HepG2 (cell line): ENCODE data around the gene CCL17. TPM values are rescaled to one million over a fixed set of nuclear protein-coding genes. Genes with fewer than 3 reads are reported as not detected.

ENCODE experiments used
- ARNT2 ChIP-seq: sonication (generic); formaldehyde crosslinking; IDR thresholded peaks from 2 replicates; pipeline ENCODE4 v1.8.0; 2022; ENCODE audit warnings: mild to moderate bottlenecking, low read depth, missing genetic modification reagents, moderate library complexity
- BRF2 ChIP-seq: sonication (generic); formaldehyde crosslinking; IDR thresholded peaks from 2 replicates; pipeline ENCODE4 v1.8.1; 2022; ENCODE audit warnings: mild to moderate bottlenecking, missing genetic modification reagents
- HDAC1 ChIP-seq: sonication (generic); formaldehyde crosslinking; IDR thresholded peaks from 2 replicates; pipeline ENCODE4 v1.5.1; 2020; ENCODE audit warnings: mild to moderate bottlenecking, missing genetic modification reagents
- MATR3 ChIP-seq: sonication (generic); formaldehyde crosslinking; IDR thresholded peaks from 2 replicates; pipeline ENCODE4 v1.4.0; 2020; ENCODE audit warnings: missing genetic modification reagents
- PAXIP1 ChIP-seq: sonication (generic); formaldehyde crosslinking; conservative IDR thresholded peaks from 2 replicates; pipeline ENCODE4 v1.4.0; 2020; ENCODE audit warnings: mild to moderate bottlenecking, missing genetic modification reagents, moderate library complexity
- PHF20 ChIP-seq: sonication (generic); formaldehyde crosslinking; IDR thresholded peaks from 2 replicates; pipeline ENCODE4 v1.5.0; 2020; ENCODE audit warnings: mild to moderate bottlenecking, missing genetic modification reagents
- PHF8 ChIP-seq: sonication (generic); formaldehyde crosslinking; IDR thresholded peaks from 2 replicates; pipeline ENCODE4 v1.5.0; 2020; ENCODE audit warnings: missing genetic modification reagents
- THAP11 ChIP-seq: IDR thresholded peaks from 2 replicates; pipeline ENCODE4 v1.6.1; 2016; ENCODE audit warnings: missing biosample characterization, missing genetic modification reagents
- ZHX2 ChIP-seq, 2 experiments: sonication (generic) in 1 of 2; formaldehyde crosslinking in 1 of 2; IDR thresholded peaks; 2 replicates each; pipeline versions ENCODE4 v1.6.1 to v1.9.0; 2014 to 2022; ENCODE audit warnings: antibody characterized with exemption in 1 of 2, borderline replicate concordance in 1 of 2, inconsistent platforms in 1 of 2, low read depth in 1 of 2, missing genetic modification reagents in 1 of 2
- ZNF275 ChIP-seq: sonication (generic); formaldehyde crosslinking; IDR thresholded peaks from 2 replicates; pipeline ENCODE4 v1.8.0; 2022; ENCODE audit warnings: missing genetic modification reagents, mild to moderate bottlenecking, inconsistent platforms, borderline replicate concordance
- ZNF382 ChIP-seq: sonication (generic); formaldehyde crosslinking; IDR thresholded peaks from 2 replicates; pipeline ENCODE4 v1.5.0; 2020; ENCODE audit warnings: missing genetic modification reagents, mild to moderate bottlenecking, borderline replicate concordance
- ZNF781 ChIP-seq: sonication (generic); formaldehyde crosslinking; IDR thresholded peaks from 2 replicates; pipeline ENCODE4 v1.5.1; 2020; ENCODE audit warnings: borderline replicate concordance, mild to moderate bottlenecking, missing genetic modification reagents; ENCODE audit errors: not compliant biosample characterization
- ZNF800 ChIP-seq: sonication (generic); formaldehyde crosslinking; IDR thresholded peaks from 2 replicates; pipeline ENCODE4 v1.4.0; 2020; ENCODE audit warnings: missing genetic modification reagents
- polyA plus RNA-seq, 8 experiments: library from polyadenylated mRNA; depleted of rRNA in 3 of 8; stranded (reverse) in 7 of 8; unstranded in 1 of 8; fragments of >200 nt; fragmentation: Illumina TruSeq in 4 of 8; extraction: Trizol in 4 of 8; gene quantifications; 2 replicates each; pipeline versions ENCODE4 v1.2.1 to v1.2.3, GENCODE V29; 2011 to 2016; ENCODE audit warnings: low read depth in 4 of 8, missing spikeins in 1 of 8, mixed read lengths in 1 of 8; ENCODE audit not compliant: insufficient read depth in 1 of 8
- total RNA-seq, 5 experiments: library from RNA; depleted of rRNA; stranded (reverse); fragments of >200 nt; fragmentation: Illumina TruSeq; extraction: Trizol; gene quantifications; 2 replicates each; pipeline ENCODE4 v1.2.3, GENCODE V29; 2016; ENCODE audit warnings: low read depth in 1 of 5

Gene CCL17
- total and polyA plus RNA-seq, 2 of the 13 experiments (the other 11 are each of a cell fraction or from before 2014, with no cell fraction given), result not detected

- no peak for TF ChIP-seq BRF2 (CRISPR knock-in tag)
- TF ChIP-seq ZNF781, result peak; percentile 81
- TF ChIP-seq MATR3 (CRISPR knock-in tag), result no peak
- peak; percentile 93; the same call in 1 of the 2 replicates for TF ChIP-seq ZNF275 (CRISPR knock-in tag)
- 0 out of 2 replicates have a peak, but pooled peaks have one; percentile 73 for TF ChIP-seq ZNF800 (CRISPR knock-in tag)
- peak; percentile 96 for TF ChIP-seq THAP11
- peak; percentile 99 for TF ChIP-seq PHF8
- peak; percentile 98 for TF ChIP-seq PHF20 (CRISPR knock-in tag)
- TF ChIP-seq ZNF382 (CRISPR knock-in tag), result no peak
- TF ChIP-seq HDAC1 (CRISPR knock-in tag), result peak; percentile 96
- peak; percentile 92 for TF ChIP-seq ARNT2 (CRISPR knock-in tag)
- peak; percentile 87 for TF ChIP-seq ZHX2 (IDR thresholded peaks at IDR 0.05; ENCODE audit: low read depth)
- no peak for TF ChIP-seq ZHX2 (CRISPR knock-in tag; IDR thresholded peaks at IDR 0.05; ENCODE audit: borderline replicate concordance)
- peak; percentile 60 for TF ChIP-seq PAXIP1 (CRISPR knock-in tag)
Observed at GRCh38 chr16:57462209-57462977, 57.8 kb downstream of the CCL17 start, which contains the start of gene POLR2C (continued).
